Muscle of leg (tissue), 11 donors: ENCODE results near the gene GALNT17. TPM values are rescaled to one million over a fixed set of nuclear protein-coding genes. Genes with fewer than 3 reads are reported as not detected.

Experiments used
- DNase-seq: peaks from one replicate; pipeline ENCODE4 v3.0.0; 2013
- H3K27ac ChIP-seq: one replicate; pipeline ENCODE4 v1.5.1; 2013; ENCODE audit warnings: mild to moderate bottlenecking, low read length, control low read depth
- H3K27me3 ChIP-seq: one replicate; pipeline ENCODE4 v1.6.1; 2013; ENCODE audit warnings: low read length; ENCODE audit not compliant: control insufficient read depth, insufficient read depth
- H3K36me3 ChIP-seq: one replicate; pipeline ENCODE4 v1.6.1; 2013; ENCODE audit warnings: low read length; ENCODE audit not compliant: control insufficient read depth, insufficient read depth
- H3K4me1 ChIP-seq: one replicate; pipeline ENCODE4 v1.6.1; 2013; ENCODE audit warnings: low read length; ENCODE audit not compliant: control insufficient read depth, insufficient read depth
- H3K4me3 ChIP-seq: one replicate; pipeline ENCODE4 v1.5.1; 2013; ENCODE audit warnings: low read length, control low read depth
- H3K9me3 ChIP-seq: replicated peaks from 2 replicates; pipeline ENCODE4 v1.6.1; 2013; ENCODE audit warnings: low read depth, low read length; ENCODE audit not compliant: control insufficient read depth
- WGBS: methylation state at CpG from one replicate; pipeline ENCODE4 v1.1.5; 2013; ENCODE audit warnings: missing lambda C conversion rate; ENCODE audit not compliant: insufficient coverage; 5-methylcytosine and 5-hydroxymethylcytosine counted together
- polyA plus RNA-seq, 8 donors: library from polyadenylated mRNA; unstranded; fragments of 120-200 nt; gene quantifications; one replicate each; pipeline versions ENCODE4 v1.2.1 to v1.2.3, GENCODE V29; 2013; ENCODE audit warnings: inconsistent platforms in 1 of 8, low replicate concordance in 1 of 8; ENCODE audit not compliant: insufficient read length in 8 of 8, insufficient read depth in 1 of 8
- total RNA-seq: library from RNA; stranded (reverse); fragments of 120-200 nt; gene quantifications from one replicate; pipeline ENCODE4 v1.2.4, GENCODE V29; 2013

Gene GALNT17
- total and polyA plus RNA-seq, 9 donors = 22.5 to 40.0 (median 29.5) TPM

GRCh38 chr7:71521506-71521905 lies 389.6 kb downstream of the GALNT17 start:
- Histone ChIP-seq H3K4me1 (peaks cover 14% of the 10 kb centered on the region), H3K36me3 (no peaks in the 10 kb centered on the region), H3K9me3 (peaks cover 9% of the 10 kb centered on the region), H3K4me3 (no peak overlapping the region), H3K27me3 (no peaks in the 10 kb centered on the region), H3K27ac (peak overlapping the region; percentile 47)
- DNase-seq = peak; percentile 70
- whole genome bisulfite sequencing = 31% methylated on average over 4 of the region's 5 CpGs

DNA sequence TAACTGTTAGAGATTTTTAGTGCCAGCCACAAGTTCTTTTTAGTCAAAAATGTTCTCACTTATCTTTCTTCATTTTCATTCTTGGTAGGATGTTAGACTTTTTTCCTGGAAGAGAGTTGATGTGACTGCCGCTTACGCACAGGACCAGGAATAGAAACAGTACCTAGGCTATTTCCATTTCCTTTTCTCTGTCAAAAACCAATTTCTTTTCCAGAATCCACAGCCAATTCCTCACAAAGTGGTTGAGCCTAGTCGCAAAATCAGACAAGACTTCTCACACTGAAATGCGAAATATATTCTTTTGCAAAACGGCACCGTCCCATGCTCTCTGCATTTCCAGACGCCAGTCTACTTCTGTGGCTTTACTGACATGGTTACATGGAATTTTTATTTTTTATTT lies 394.2 kb downstream of the GALNT17 start:
- 83% methylated on average over 4 of the region's 7 CpGs for WGBS
- DNase-seq = peak; percentile 37
- H3K9me3 ChIP-seq = no peaks in the 10 kb centered on the region
- H3K27ac ChIP-seq = no peak overlapping the region
- H3K36me3 ChIP-seq = no peaks in the 10 kb centered on the region
- H3K4me3 ChIP-seq = no peak overlapping the region
- H3K4me1 ChIP-seq = peaks cover 9% of the 10 kb centered on the region
- H3K27me3 ChIP-seq = no peaks in the 10 kb centered on the region

- no peak for DNase-seq
- no peaks in the 10 kb centered on the region for H3K9me3 ChIP-seq
- no peaks in the 10 kb centered on the region for H3K36me3 ChIP-seq
- no peaks in the 10 kb centered on the region for H3K4me1 ChIP-seq
- no peaks in the 10 kb centered on the region for H3K27me3 ChIP-seq
- H3K4me3 ChIP-seq = no peak overlapping the region
- WGBS = 58% methylated on average over 2 of the region's 5 CpGs
- no peak overlapping the region for H3K27ac ChIP-seq
Observed at GRCh38 chr7:71527213-71527612, 395.3 kb downstream of the GALNT17 start.

- no peaks in the 10 kb centered on the region for H3K4me1 ChIP-seq
- no peaks in the 10 kb centered on the region for H3K27me3 ChIP-seq
- H3K4me3 ChIP-seq = no peak overlapping the region
- no peaks in the 10 kb centered on the region for H3K9me3 ChIP-seq
- no CpG with 5 or more reads among the region's 2 CpGs for whole genome bisulfite sequencing
- DNase-seq = no peak
- no peaks in the 10 kb centered on the region for H3K36me3 ChIP-seq
- H3K27ac ChIP-seq = no peak overlapping the region
Observed at GRCh38 chr7:71535616-71536015, 403.7 kb downstream of the GALNT17 start.

DNA sequence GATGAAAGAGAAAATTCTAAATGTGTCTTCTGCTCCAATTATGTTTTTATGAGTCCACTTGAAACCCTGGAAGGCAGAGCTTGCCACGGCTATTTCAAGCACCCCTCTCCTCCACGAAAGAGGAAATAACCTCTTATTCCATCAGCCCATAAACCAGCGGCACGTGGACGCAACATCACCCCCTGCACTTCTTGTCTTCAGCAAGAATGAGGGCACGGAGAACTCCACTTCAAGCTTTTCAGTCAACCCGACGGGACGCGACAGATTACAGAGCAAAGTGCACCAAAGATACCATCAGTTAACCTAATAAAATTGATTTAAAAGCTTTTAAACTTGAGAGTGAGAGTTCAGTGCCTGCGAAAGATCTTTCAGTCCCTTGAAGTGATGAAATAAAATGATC lies 406.3 kb downstream of the GALNT17 start:
- DNase-seq = no peak
- H3K27me3 ChIP-seq = no peaks in the 10 kb centered on the region
- H3K27ac ChIP-seq = no peak overlapping the region
- no peaks in the 10 kb centered on the region for H3K9me3 ChIP-seq
- no peaks in the 10 kb centered on the region for H3K36me3 ChIP-seq
- no peaks in the 10 kb centered on the region for H3K4me1 ChIP-seq
- WGBS = 20% methylated on average over 2 of the region's 11 CpGs
- H3K4me3 ChIP-seq = no peak overlapping the region

DNA sequence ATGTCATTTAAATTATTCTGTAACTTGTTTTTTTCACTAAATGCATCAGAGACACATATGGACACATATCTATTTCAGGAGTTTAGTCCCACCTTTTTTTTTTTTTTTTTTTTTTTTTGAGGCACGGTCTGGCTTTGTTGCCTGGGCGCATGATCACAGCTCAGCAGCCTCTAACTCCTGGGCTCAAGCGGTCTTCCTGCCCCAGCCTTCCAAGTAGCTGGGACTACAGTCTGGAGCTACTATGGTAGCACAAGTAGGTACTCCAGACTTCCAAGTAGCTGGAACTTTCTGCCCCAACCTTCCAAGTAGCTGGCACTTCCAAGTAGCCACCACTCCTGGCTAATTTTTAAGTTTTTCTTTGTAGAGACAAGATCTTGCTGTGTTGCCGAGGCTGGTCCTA lies 407.7 kb downstream of the GALNT17 start:
- WGBS = no CpG with 5 or more reads among the region's 4 CpGs
- DNase-seq = no peak
- H3K9me3 ChIP-seq = no peaks in the 10 kb centered on the region

GRCh38 chr7:71541707-71542353 lies 409.9 kb downstream of the GALNT17 start:
- H3K4me3 ChIP-seq = no peak overlapping the region
- WGBS = 73% methylated on average over 8 of the region's 11 CpGs
- DNase-seq = no peak

More for the DNA sequence above, 407.7 kb downstream of the GALNT17 start:
- Histone ChIP-seq H3K27me3 (no peaks in the 10 kb centered on the region), H3K27ac (no peak overlapping the region), H3K36me3 (no peaks in the 10 kb centered on the region), H3K4me3 (no peak overlapping the region), H3K4me1 (no peaks in the 10 kb centered on the region)

DNA sequence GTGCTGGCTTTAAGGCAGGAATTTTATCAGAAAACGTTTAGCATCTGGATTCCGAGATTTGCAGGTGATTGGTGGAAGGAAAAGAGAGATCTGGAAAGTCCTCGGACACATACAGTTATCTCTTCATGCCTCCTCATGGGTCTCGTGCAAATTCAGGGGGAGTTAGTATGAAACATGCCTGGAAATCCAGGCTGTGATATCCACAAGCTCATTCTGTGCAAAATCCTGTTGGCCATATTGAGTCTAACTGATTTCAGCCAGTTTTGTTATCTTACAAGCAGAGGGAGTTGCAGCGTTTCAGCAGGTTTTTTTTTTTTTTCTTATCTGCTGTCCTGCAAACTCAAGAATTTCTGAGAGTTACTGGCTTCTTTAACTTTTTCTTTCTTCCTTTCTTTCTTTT lies 411.5 kb downstream of the GALNT17 start:
- Histone ChIP-seq H3K4me1 (no peaks in the 10 kb centered on the region), H3K36me3 (no peaks in the 10 kb centered on the region), H3K27ac (no peak overlapping the region), H3K4me3 (no peak overlapping the region), H3K9me3 (no peaks in the 10 kb centered on the region), H3K27me3 (no peaks in the 10 kb centered on the region)
- no CpG with 5 or more reads among the region's 5 CpGs for WGBS
- peak; percentile 37 for DNase-seq

More at GRCh38 chr7:71541707-71542353, 409.9 kb downstream of the GALNT17 start:
- H3K27me3 ChIP-seq = no peaks in the 10 kb centered on the region
- no peaks in the 10 kb centered on the region for H3K9me3 ChIP-seq
- H3K27ac ChIP-seq = no peak overlapping the region
- no peaks in the 10 kb centered on the region for H3K4me1 ChIP-seq
- H3K36me3 ChIP-seq = no peaks in the 10 kb centered on the region

DNA sequence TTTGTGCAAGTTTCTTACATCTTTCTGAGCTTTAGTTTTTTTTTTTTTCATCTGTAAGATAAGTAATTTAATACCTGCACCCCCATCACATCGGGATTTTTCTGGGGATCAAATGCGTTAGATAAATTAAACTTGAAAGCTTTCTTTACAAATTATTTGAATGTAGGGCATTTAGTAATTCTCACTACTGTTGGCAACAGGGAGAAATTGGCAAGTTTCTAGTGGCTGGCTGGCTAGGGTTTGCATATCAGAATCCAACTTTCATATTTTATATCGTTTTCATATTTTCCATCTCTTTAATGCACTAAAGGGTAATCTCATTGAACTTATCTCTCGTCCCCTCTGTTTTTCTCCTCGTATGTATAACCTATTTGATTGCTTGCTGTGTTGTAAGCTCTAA lies 412.9 kb downstream of the GALNT17 start:
- no peaks in the 10 kb centered on the region for H3K36me3 ChIP-seq
- no peaks in the 10 kb centered on the region for H3K9me3 ChIP-seq
- no peaks in the 10 kb centered on the region for H3K4me1 ChIP-seq
- 40% methylated on average over 1 of the region's 5 CpGs for WGBS
- no peak overlapping the region for H3K27ac ChIP-seq
- no peak overlapping the region for H3K4me3 ChIP-seq
- DNase-seq = peak; percentile 38
- no peaks in the 10 kb centered on the region for H3K27me3 ChIP-seq

- no peak overlapping the region for H3K27ac ChIP-seq
- no peak for DNase-seq
- H3K9me3 ChIP-seq = peaks cover 8% of the 10 kb centered on the region
- 100% methylated on average over 3 of the region's 6 CpGs for WGBS
- no peaks in the 10 kb centered on the region for H3K27me3 ChIP-seq
- no peaks in the 10 kb centered on the region for H3K36me3 ChIP-seq
- H3K4me3 ChIP-seq = no peak overlapping the region
- no peaks in the 10 kb centered on the region for H3K4me1 ChIP-seq
Observed at GRCh38 chr7:71547426-71547825, 415.5 kb downstream of the GALNT17 start.

DNA sequence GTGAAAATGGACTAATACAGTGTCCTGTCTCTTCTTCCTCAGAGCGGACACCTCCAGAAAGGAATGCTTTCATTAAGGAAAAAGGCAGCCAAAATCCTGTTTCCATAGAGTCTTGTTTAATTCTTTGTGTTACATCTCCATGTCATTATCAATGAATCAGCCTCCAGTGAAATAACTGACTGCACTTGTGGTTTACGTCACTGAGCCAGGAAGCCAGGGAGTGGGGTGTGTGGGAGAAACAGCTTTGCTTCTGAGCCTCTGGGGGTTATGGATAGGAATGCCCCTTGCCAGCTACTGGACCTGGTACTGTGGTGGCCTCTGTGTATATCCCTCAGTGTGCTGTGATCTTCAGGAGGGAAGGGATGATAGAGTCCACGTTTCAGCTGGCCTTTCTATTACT lies 416.8 kb downstream of the GALNT17 start:
- H3K27ac ChIP-seq = no peak overlapping the region
- no peak for DNase-seq
- H3K4me1 ChIP-seq = peaks cover 5% of the 10 kb centered on the region
- 76% methylated on average over 2 of the region's 3 CpGs for WGBS
- H3K27me3 ChIP-seq = no peaks in the 10 kb centered on the region
- H3K4me3 ChIP-seq = no peak overlapping the region
- no peaks in the 10 kb centered on the region for H3K36me3 ChIP-seq
- H3K9me3 ChIP-seq = peaks cover 8% of the 10 kb centered on the region
